SU-DHL-6 (cell line): ENCODE results near the gene TLCD3B.

Experiments
- CTCF ChIP-seq: fragments of 200-600 bp; sonication (generic); IDR thresholded peaks from one replicate; pipeline ENCODE4 v1.5.1; 2017; ENCODE audit warnings: antibody characterized with exemption, mild to moderate bottlenecking, low read length, moderate library complexity; ENCODE audit not compliant: insufficient read depth, poor library complexity, severe bottlenecking
- EZH2phosphoT487 ChIP-seq: fragments of 200-600 bp; sonication (generic), shearing (Covaris generic); conservative IDR thresholded peaks from 2 replicates; pipeline ENCODE4 v1.6.1; 2018; ENCODE audit warnings: mild to moderate bottlenecking, antibody characterized with exemption, low read length, moderate library complexity, mixed read lengths

- TF ChIP-seq CTCF (no peak), EZH2phosphoT487 (no peak)
Observed at GRCh38 chr16:30011714-30012504, 19.2 kb downstream of the TLCD3B start.
